Epithelial cell of proximal tubule (primary cell): ENCODE data around the gene NSD1. TPM values are rescaled to one million over a fixed set of nuclear protein-coding genes. Genes with fewer than 3 reads are reported as not detected.

Experiments
- DNase-seq: peaks from one replicate; pipeline ENCODE4 v3.0.0-alpha.2; 2011; ENCODE audit warnings: low read depth
- H3K4me3 ChIP-seq: 2 replicates; pipeline ENCODE4 v1.5.1; 2011; ENCODE audit warnings: low read depth, mild to moderate bottlenecking, low read length
- CTCF ChIP-seq: conservative IDR thresholded peaks from 2 replicates; pipeline ENCODE4 v1.5.1; 2012; ENCODE audit warnings: low read depth, mild to moderate bottlenecking, low read length
- total RNA-seq: library from RNA; depleted of rRNA; stranded (reverse); fragments of >200 nt; gene quantifications from 2 replicates; pipeline ENCODE4 v1.2.3, GENCODE V29; 2015

NSD1 gene
- total RNA-seq, 1 donor from 2014 or later, result 30.6 TPM

- TF ChIP-seq CTCF, result no peak
- H3K4me3 ChIP-seq, result no peak overlapping the region
- DNase-seq, result no peak
Observed at GRCh38 chr5:177299697-177300096, 166.1 kb downstream of the NSD1 start.

- no peak overlapping the region for H3K4me3 ChIP-seq
- DNase-seq, result no peak
Observed at GRCh38 chr5:177300236-177300880, 166.8 kb downstream of the NSD1 start.

GRCh38 chr5:177300951-177301350, 167.4 kb downstream of the NSD1 start:
- no peak overlapping the region for H3K4me3 ChIP-seq
- no peak for TF ChIP-seq CTCF
- no peak for DNase-seq

More at GRCh38 chr5:177300236-177300880, 166.8 kb downstream of the NSD1 start:
- TF ChIP-seq CTCF, result peak; percentile 16

GRCh38 chr5:177301503-177302165, 168.1 kb downstream of the NSD1 start:
- TF ChIP-seq CTCF, result no peak
- DNase-seq, result no peak
- H3K4me3 ChIP-seq, result no peak overlapping the region

GRCh38 chr5:177302354-177303110, 169.0 kb downstream of the NSD1 start:
- DNase-seq, result no peak
- TF ChIP-seq CTCF, result peak; percentile 23

GRCh38 chr5:177303121-177303924, 169.8 kb downstream of the NSD1 start, which contains the start of the genes PRELID1 and RAB24:
Gene PRELID1 (plus strand): TSS chr5:177303799. CDS start chr5:177303986, 187 bp downstream.
Gene RAB24 (minus strand): TSS chr5:177303719. CDS start chr5:177303288, 431 bp downstream.
- DNase-seq, result no peak
- peak; percentile 35 for TF ChIP-seq CTCF
- H3K4me3 ChIP-seq, result peak within 1 kb of the TSS; percentile 99

More at GRCh38 chr5:177302354-177303110, 169.0 kb downstream of the NSD1 start:
- peak overlapping the region; percentile 99 for H3K4me3 ChIP-seq
